ENCODE data around the gene SMYD1. TPM values are rescaled to one million over a fixed set of nuclear protein-coding genes. Genes with fewer than 3 reads are reported as not detected.

Gene SMYD1
- total and polyA plus RNA-seq, 2 donors (not counting 3 experiments of a cell fraction or from before 2014, with no cell fraction given): not detected

GRCh38 chr2:88081924-88082608 lies 14.4 kb downstream of the SMYD1 start:
- DNase-seq (ENCODE audit: low read depth, low spot score) (no peak), FAIRE-seq (no peak)
- intact Hi-C loops (cut with micrococcal nuclease) (no loop called here), dilution Hi-C loops (cut with MboI; ENCODE audit: extremely low pct_ligation_motif_present, low sequenced_read_pairs) (no loop called here)
- Histone ChIP-seq H3K9me1 (replicated peaks; ENCODE audit: control insufficient read depth, extremely low read depth, insufficient read depth, low read length) (no peaks in the 10 kb centered on the region), H4K20me1 (replicated peaks; ENCODE audit: control insufficient read depth, extremely low read depth, insufficient read depth, low read length) (no peaks in the 10 kb centered on the region), H3K36me3 (ENCODE audit: control insufficient read depth in 2 of 2, extremely low read depth in 1 of 2, insufficient read depth in 2 of 2, low read length in 2 of 2) (no peaks in the 10 kb centered on the region), H3K9me3 (replicated peaks; ENCODE audit: control insufficient read depth, insufficient read depth, low read length) (no peaks in the 10 kb centered on the region), H3K9ac (replicated peaks; ENCODE audit: extremely low read depth, insufficient read depth, low read length) (no peak overlapping the region), H3K4me3 (replicated peaks in 1 of 3; ENCODE audit: insufficient read depth in 1 of 3, low read depth in 1 of 3, low read length in 3 of 3) (no peak overlapping the region), H3K27me3 (ENCODE audit: control insufficient read depth in 2 of 2, insufficient read depth in 2 of 2, low read length in 2 of 2) (no peaks in the 10 kb centered on the region), H3K79me2 (ENCODE audit: control insufficient read depth, insufficient read depth, low read length) (no peaks in the 10 kb centered on the region), H3K4me2 (ENCODE audit: insufficient read depth, low read length) (no peak overlapping the region), H3K27ac (ENCODE audit: insufficient read depth, low read depth, low read length) (no peak overlapping the region), H3K4me1 (ENCODE audit: control insufficient read depth, extremely low read depth, insufficient read depth, low read length) (no peaks in the 10 kb centered on the region), H2AFZ (ENCODE audit: low read depth, low read length) (no peak overlapping the region)
- no TSS peak for BruUV-seq (replicated peaks)
- no peak for TF ChIP-seq MYC (IDR thresholded peaks at IDR 0.05; ENCODE audit: low read depth, low read length)
- TF ChIP-seq JUN (IDR thresholded peaks at IDR 0.05; ENCODE audit: borderline replicate concordance, insufficient read depth, insufficient read length, low read depth): no peak
- TF ChIP-seq POLR2A (IDR thresholded peaks at IDR 0.05; ENCODE audit: low read depth, low read length): no peak
- TF ChIP-seq EZH2 (IDR thresholded peaks at IDR 0.05; ENCODE audit: borderline replicate concordance, low read depth, low read length, severe bottlenecking): no peak
- no peak for TF ChIP-seq CTCF (IDR thresholded peaks at IDR 0.05; ENCODE audit: extremely low read depth in 1 of 2, insufficient read depth in 1 of 2, low read depth in 1 of 2, low read length in 2 of 2)
- TF ChIP-seq FOS (IDR thresholded peaks at IDR 0.05; ENCODE audit: borderline replicate concordance, insufficient read depth, low read length): no peak
- no peak for TF ChIP-seq GATA2 (IDR thresholded peaks at IDR 0.05; ENCODE audit: insufficient read depth, insufficient read length, low read depth, low read length)
- no peak for TF ChIP-seq MAX (IDR thresholded peaks at IDR 0.05; ENCODE audit: insufficient read depth, insufficient read length)
- no peak for TF ChIP-seq POLR2AphosphoS5 (IDR thresholded peaks at IDR 0.05; ENCODE audit: insufficient read depth, low read depth, low read length)
- CTCF ChIA-PET: interaction anchor here (2.0 kb wide), 1 partner anchor 21 kb away, joined by 17 read pairs; no protein-coding TSS in a partner anchor
- POLR2A ChIA-PET: no interaction called here
